HepG2 (cell line): ENCODE measurements around the gene ABCD4. TPM values are rescaled to one million over a fixed set of nuclear protein-coding genes. Genes with fewer than 3 reads are reported as not detected.

Experiments
- GPN1 ChIP-seq: sonication (generic); formaldehyde crosslinking; IDR thresholded peaks from 2 replicates; pipeline ENCODE4 v1.5.1; 2020; ENCODE audit warnings: missing genetic modification reagents, borderline replicate concordance
- HNRNPH1 ChIP-seq: fragments of 200-400 bp; formaldehyde crosslinking; optimal IDR thresholded peaks from 2 replicates; pipeline ENCODE3; 2017; ENCODE audit warnings: mild to moderate bottlenecking, low read depth, low read length
- RBM39 ChIP-seq: fragments of 200-400 bp; formaldehyde crosslinking; IDR thresholded peaks from one replicate; pipeline ENCODE4 v1.6.1; 2018; ENCODE audit warnings: antibody characterized with exemption, mild to moderate bottlenecking, low read depth, low read length; ENCODE audit not compliant: poor library complexity, severe bottlenecking
- SRY ChIP-seq: sonication (generic); formaldehyde crosslinking; IDR thresholded peaks from 2 replicates; pipeline ENCODE4 v1.8.0; 2022; ENCODE audit warnings: mild to moderate bottlenecking, missing genetic modification reagents
- U2AF1 ChIP-seq: fragments of 200-400 bp; formaldehyde crosslinking; optimal IDR thresholded peaks from 2 replicates; pipeline ENCODE3; 2017; ENCODE audit warnings: mild to moderate bottlenecking, low read depth, low read length
- ZNF432 ChIP-seq: sonication (generic); formaldehyde crosslinking; IDR thresholded peaks from 2 replicates; pipeline ENCODE4 v1.5.0; 2020; ENCODE audit warnings: missing genetic modification reagents, mild to moderate bottlenecking, borderline replicate concordance
- ZNF841 ChIP-seq: sonication (generic); formaldehyde crosslinking; IDR thresholded peaks from 2 replicates; pipeline ENCODE4 v1.8.1; 2023; ENCODE audit warnings: missing genetic modification reagents, borderline replicate concordance
- polyA plus RNA-seq, 8 experiments: library from polyadenylated mRNA; depleted of rRNA in 3 of 8; stranded (reverse) in 7 of 8; unstranded in 1 of 8; fragments of >200 nt; fragmentation: Illumina TruSeq in 4 of 8; extraction: Trizol in 4 of 8; gene quantifications; 2 replicates each; pipeline versions ENCODE4 v1.2.1 to v1.2.3, GENCODE V29; 2011 to 2016; ENCODE audit warnings: low read depth in 4 of 8, missing spikeins in 1 of 8, mixed read lengths in 1 of 8; ENCODE audit not compliant: insufficient read depth in 1 of 8
- total RNA-seq, 5 experiments: library from RNA; depleted of rRNA; stranded (reverse); fragments of >200 nt; fragmentation: Illumina TruSeq; extraction: Trizol; gene quantifications; 2 replicates each; pipeline ENCODE4 v1.2.3, GENCODE V29; 2016; ENCODE audit warnings: low read depth in 1 of 5
- TF ChIP-seq, protein P1 (sequence below): sonication (generic); formaldehyde crosslinking; IDR thresholded peaks from 2 replicates; pipeline ENCODE4 v1.4.0; 2020; ENCODE audit warnings: mild to moderate bottlenecking, missing genetic modification reagents
- TF ChIP-seq, protein P2 (sequence below), 2 experiments: sonication (generic) in 1 of 2; formaldehyde crosslinking in 1 of 2; IDR thresholded peaks; 2 replicates each; pipeline versions ENCODE4 v1.4.0 to v1.6.1; 2018 to 2020; ENCODE audit warnings: missing genetic modification reagents in 2 of 2, borderline replicate concordance in 1 of 2, low read depth in 1 of 2, mild to moderate bottlenecking in 1 of 2, missing biosample characterization in 1 of 2
- TF ChIP-seq, protein P3 (sequence below): IDR thresholded peaks from 2 replicates; pipeline ENCODE4 v1.6.1; 2016; ENCODE audit warnings: missing compliant biosample characterization, missing genetic modification reagents, borderline replicate concordance
- TF ChIP-seq, protein P4 (sequence below): sonication (generic); formaldehyde crosslinking; IDR thresholded peaks from 2 replicates; pipeline ENCODE4 v1.4.0; 2020; ENCODE audit warnings: missing genetic modification reagents
- TF ChIP-seq, protein P5 (sequence below): sonication (generic); formaldehyde crosslinking; conservative IDR thresholded peaks from 2 replicates; pipeline ENCODE4 v1.5.0; 2020; ENCODE audit warnings: missing genetic modification reagents
- TF ChIP-seq, protein P6 (sequence below): sonication (generic); formaldehyde crosslinking; conservative IDR thresholded peaks from 2 replicates; pipeline ENCODE4 v1.4.0; 2020; ENCODE audit warnings: missing genetic modification reagents
- TF ChIP-seq, protein P7 (sequence below), 2 experiments: sonication (generic) in 1 of 2; formaldehyde crosslinking in 1 of 2; IDR thresholded peaks; 2 replicates each; pipeline versions ENCODE4 v1.4.0 to v1.6.1; 2016 to 2020; ENCODE audit warnings: borderline replicate concordance in 1 of 2, low read depth in 1 of 2, mild to moderate bottlenecking in 1 of 2, missing genetic modification reagents in 1 of 2

ABCD4 gene
- total and polyA plus RNA-seq, 2 of the 13 experiments (the other 11 are each of a cell fraction or from before 2014, with no cell fraction given): 47.5 to 50.5 TPM

DNA sequence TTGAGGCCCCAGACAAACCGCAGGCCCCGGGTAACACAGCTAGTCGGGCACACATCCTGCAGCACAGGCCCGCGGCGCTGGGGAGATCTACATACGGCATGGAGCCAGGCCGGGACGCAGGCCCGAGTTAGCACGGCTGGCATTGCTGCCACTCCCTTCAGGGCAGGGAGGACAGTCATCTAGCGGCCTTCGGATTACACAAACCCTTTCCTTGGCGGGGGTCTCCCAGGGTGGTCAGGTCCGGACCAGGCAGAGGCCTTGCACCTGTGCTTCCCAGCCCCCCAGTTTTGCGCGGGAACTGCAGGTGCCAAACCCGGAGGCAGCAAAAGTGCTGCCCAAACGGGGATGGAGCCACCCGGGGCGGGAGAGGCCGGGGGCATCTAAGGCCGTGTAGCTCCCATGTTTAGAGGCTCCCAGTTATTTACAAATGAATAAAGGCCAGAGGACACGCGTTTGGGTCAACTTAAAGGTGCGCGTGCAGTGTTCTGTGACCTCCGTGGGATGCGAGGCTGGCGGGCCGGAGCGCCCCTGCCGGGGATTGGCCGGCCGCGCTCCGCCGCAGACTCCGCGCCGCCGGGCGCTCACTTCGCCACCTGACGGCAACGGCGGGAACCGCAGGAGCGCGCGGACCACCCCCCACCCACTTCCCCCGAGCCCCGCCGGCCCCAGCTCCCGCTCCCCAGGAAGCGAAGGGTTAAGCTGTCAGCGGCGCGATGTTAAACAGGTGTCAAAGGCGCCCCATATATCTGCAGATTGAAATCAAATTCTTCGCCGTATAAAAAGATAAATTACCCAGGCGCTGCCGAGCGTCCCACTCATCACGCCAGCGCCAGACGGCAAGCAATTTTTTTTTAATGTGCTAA is 45.4 kb downstream of the ABCD4 start (continued):
- TF ChIP-seq, protein P1, sequence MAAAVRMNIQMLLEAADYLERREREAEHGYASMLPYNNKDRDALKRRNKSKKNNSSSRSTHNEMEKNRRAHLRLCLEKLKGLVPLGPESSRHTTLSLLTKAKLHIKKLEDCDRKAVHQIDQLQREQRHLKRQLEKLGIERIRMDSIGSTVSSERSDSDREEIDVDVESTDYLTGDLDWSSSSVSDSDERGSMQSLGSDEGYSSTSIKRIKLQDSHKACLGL: no peak; the same call in 1 of the 2 replicates
- TF ChIP-seq, protein P2, sequence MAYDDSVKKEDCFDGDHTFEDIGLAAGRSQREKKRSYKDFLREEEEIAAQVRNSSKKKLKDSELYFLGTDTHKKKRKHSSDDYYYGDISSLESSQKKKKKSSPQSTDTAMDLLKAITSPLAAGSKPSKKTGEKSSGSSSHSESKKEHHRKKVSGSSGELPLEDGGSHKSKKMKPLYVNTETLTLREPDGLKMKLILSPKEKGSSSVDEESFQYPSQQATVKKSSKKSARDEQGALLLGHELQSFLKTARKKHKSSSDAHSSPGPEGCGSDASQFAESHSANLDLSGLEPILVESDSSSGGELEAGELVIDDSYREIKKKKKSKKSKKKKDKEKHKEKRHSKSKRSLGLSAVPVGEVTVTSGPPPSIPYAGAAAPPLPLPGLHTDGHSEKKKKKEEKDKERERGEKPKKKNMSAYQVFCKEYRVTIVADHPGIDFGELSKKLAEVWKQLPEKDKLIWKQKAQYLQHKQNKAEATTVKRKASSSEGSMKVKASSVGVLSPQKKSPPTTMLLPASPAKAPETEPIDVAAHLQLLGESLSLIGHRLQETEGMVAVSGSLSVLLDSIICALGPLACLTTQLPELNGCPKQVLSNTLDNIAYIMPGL (CRISPR knock-in tag; IDR thresholded peaks at IDR 0.05; ENCODE audit: borderline replicate concordance in 1 of 2, low read depth in 1 of 2): peak in 1 of 2 experiments; percentile 86; a peak in 2 of 4 replicates
- TF ChIP-seq, protein P3, sequence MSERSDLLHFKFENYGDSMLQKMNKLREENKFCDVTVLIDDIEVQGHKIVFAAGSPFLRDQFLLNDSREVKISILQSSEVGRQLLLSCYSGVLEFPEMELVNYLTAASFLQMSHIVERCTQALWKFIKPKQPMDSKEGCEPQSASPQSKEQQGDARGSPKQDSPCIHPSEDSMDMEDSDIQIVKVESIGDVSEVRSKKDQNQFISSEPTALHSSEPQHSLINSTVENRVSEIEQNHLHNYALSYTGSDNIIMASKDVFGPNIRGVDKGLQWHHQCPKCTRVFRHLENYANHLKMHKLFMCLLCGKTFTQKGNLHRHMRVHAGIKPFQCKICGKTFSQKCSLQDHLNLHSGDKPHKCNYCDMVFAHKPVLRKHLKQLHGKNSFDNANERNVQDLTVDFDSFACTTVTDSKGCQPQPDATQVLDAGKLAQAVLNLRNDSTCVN (CRISPR knock-in tag): no peak
- TF ChIP-seq ZNF841 (no peak), ZNF432 (CRISPR knock-in tag) (no peak), SRY (CRISPR knock-in tag) (peak; percentile 25; the same call in 1 of the 2 replicates), RBM39 (no peak), GPN1 (CRISPR knock-in tag) (no peak), U2AF1 (no peak), HNRNPH1 (no peak)
- TF ChIP-seq, protein P4, sequence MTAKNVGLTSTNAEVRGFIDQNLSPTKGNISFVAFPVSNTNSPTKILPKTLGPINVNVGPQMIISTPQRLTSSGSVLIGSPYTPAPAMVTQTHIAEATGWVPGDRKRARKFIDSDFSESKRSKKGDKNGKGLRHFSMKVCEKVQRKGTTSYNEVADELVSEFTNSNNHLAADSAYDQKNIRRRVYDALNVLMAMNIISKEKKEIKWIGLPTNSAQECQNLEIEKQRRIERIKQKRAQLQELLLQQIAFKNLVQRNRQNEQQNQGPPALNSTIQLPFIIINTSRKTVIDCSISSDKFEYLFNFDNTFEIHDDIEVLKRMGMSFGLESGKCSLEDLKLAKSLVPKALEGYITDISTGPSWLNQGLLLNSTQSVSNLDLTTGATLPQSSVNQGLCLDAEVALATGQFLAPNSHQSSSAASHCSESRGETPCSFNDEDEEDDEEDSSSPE (CRISPR knock-in tag): peak; percentile 64
- TF ChIP-seq, protein P5, sequence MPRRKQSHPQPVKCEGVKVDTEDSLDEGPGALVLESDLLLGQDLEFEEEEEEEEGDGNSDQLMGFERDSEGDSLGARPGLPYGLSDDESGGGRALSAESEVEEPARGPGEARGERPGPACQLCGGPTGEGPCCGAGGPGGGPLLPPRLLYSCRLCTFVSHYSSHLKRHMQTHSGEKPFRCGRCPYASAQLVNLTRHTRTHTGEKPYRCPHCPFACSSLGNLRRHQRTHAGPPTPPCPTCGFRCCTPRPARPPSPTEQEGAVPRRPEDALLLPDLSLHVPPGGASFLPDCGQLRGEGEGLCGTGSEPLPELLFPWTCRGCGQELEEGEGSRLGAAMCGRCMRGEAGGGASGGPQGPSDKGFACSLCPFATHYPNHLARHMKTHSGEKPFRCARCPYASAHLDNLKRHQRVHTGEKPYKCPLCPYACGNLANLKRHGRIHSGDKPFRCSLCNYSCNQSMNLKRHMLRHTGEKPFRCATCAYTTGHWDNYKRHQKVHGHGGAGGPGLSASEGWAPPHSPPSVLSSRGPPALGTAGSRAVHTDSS (CRISPR knock-in tag): no peak
- TF ChIP-seq, protein P6, sequence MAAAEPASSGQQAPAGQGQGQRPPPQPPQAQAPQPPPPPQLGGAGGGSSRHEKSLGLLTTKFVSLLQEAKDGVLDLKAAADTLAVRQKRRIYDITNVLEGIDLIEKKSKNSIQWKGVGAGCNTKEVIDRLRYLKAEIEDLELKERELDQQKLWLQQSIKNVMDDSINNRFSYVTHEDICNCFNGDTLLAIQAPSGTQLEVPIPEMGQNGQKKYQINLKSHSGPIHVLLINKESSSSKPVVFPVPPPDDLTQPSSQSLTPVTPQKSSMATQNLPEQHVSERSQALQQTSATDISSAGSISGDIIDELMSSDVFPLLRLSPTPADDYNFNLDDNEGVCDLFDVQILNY (CRISPR knock-in tag): no peak
- TF ChIP-seq, protein P7, sequence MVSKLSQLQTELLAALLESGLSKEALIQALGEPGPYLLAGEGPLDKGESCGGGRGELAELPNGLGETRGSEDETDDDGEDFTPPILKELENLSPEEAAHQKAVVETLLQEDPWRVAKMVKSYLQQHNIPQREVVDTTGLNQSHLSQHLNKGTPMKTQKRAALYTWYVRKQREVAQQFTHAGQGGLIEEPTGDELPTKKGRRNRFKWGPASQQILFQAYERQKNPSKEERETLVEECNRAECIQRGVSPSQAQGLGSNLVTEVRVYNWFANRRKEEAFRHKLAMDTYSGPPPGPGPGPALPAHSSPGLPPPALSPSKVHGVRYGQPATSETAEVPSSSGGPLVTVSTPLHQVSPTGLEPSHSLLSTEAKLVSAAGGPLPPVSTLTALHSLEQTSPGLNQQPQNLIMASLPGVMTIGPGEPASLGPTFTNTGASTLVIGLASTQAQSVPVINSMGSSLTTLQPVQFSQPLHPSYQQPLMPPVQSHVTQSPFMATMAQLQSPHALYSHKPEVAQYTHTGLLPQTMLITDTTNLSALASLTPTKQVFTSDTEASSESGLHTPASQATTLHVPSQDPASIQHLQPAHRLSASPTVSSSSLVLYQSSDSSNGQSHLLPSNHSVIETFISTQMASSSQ (IDR thresholded peaks at IDR 0.05; ENCODE audit: low read depth): no peak
- TF ChIP-seq, protein P7 (CRISPR knock-in tag; IDR thresholded peaks at IDR 0.05; ENCODE audit: borderline replicate concordance): no peak
